ENCODE measurements around the gene SLC25A1.
"Not testable (repeated sequence)": the region's sequence is repeated elsewhere in the genome, so short reads cannot be mapped to it uniquely, and the experiment has no call there.

SLC25A1 gene

GRCh38 chr22:19204640-19205039, 26.1 kb upstream of the SLC25A1 start:
- no peak for DNase-seq

GRCh38 chr22:19203834-19204233, 25.3 kb upstream of the SLC25A1 start:
- DNase-seq, result no peak

GRCh38 chr22:19202799-19203186, 24.3 kb upstream of the SLC25A1 start:
- not testable (repeated sequence) for DNase-seq

GRCh38 chr22:19201869-19202798, 23.6 kb upstream of the SLC25A1 start:
- DNase-seq, result no peak

- DNase-seq, result no peak
Measured at GRCh38 chr22:19201130-19201868, 22.8 kb upstream of the SLC25A1 start.

GRCh38 chr22:19199479-19199878, 20.9 kb upstream of the SLC25A1 start:
- DNase-seq, result no peak

- DNase-seq, result no peak
Measured at GRCh38 chr22:19197997-19198865, 19.7 kb upstream of the SLC25A1 start.

GRCh38 chr22:19196841-19197612, 18.5 kb upstream of the SLC25A1 start:
- DNase-seq, result no peak

- no peak for DNase-seq
Measured at GRCh38 chr22:19195796-19196731, 17.5 kb upstream of the SLC25A1 start.

- DNase-seq, result no peak
Measured at GRCh38 chr22:19194766-19195536, 16.4 kb upstream of the SLC25A1 start.

GRCh38 chr22:19193879-19194278, 15.3 kb upstream of the SLC25A1 start:
- DNase-seq, result no peak

- DNase-seq, result no peak
Measured at GRCh38 chr22:19187716-19188563, 9.4 kb upstream of the SLC25A1 start.

- DNase-seq, result no peak
Measured at GRCh38 chr22:19184276-19184997, 5.9 kb upstream of the SLC25A1 start.

GRCh38 chr22:19183216-19183615, 4.7 kb upstream of the SLC25A1 start:
- DNase-seq, result no peak

- DNase-seq, result no peak
Measured at GRCh38 chr22:19182472-19183157, 4.1 kb upstream of the SLC25A1 start.

GRCh38 chr22:19181786-19182471, 3.4 kb upstream of the SLC25A1 start:
- DNase-seq, result no peak

- DNase-seq, result no peak
Measured at GRCh38 chr22:19180740-19181410, 2.3 kb upstream of the SLC25A1 start.
